Neural progenitor cell (in vitro differentiated cells): ENCODE data around the gene TDO2.

Experiments
- EZH2 ChIP-seq: fragments of 200-600 bp; sonication (generic); IDR thresholded peaks from 2 replicates; pipeline ENCODE4 v1.6.1; 2017; ENCODE audit warnings: antibody characterized with exemption, mild to moderate bottlenecking, moderate library complexity
- EZH2phosphoT487 ChIP-seq: fragments of 200-600 bp; sonication (generic); IDR thresholded peaks from 2 replicates; pipeline ENCODE4 v1.6.1; 2017; ENCODE audit warnings: antibody characterized with exemption
- TF ChIP-seq, protein P1 (sequence below): fragments of 200-600 bp; sonication (generic); IDR thresholded peaks from 2 replicates; pipeline ENCODE4 v1.5.1; 2017; ENCODE audit warnings: antibody characterized with exemption, mild to moderate bottlenecking

DNA sequence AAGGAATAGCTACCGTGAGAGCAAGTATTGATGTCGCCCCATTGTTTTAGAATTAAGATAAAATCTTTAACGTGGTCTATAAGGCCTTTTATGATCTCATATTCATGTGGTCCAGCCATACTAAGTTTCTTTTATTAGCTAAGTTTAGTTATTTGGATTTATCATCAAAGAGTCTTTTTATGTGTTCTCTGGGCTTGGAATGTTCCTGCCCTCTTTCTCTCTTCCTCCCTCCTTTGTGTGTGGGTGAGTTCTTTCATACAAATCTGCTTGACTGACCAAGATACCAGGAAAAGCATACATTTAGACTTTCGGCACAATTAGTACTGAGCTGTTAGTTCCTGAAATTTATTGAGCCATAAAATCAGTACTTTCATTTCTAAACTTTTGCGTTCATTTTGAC, 11.3 kb downstream of the TDO2 start:
- TF ChIP-seq, protein P1, sequence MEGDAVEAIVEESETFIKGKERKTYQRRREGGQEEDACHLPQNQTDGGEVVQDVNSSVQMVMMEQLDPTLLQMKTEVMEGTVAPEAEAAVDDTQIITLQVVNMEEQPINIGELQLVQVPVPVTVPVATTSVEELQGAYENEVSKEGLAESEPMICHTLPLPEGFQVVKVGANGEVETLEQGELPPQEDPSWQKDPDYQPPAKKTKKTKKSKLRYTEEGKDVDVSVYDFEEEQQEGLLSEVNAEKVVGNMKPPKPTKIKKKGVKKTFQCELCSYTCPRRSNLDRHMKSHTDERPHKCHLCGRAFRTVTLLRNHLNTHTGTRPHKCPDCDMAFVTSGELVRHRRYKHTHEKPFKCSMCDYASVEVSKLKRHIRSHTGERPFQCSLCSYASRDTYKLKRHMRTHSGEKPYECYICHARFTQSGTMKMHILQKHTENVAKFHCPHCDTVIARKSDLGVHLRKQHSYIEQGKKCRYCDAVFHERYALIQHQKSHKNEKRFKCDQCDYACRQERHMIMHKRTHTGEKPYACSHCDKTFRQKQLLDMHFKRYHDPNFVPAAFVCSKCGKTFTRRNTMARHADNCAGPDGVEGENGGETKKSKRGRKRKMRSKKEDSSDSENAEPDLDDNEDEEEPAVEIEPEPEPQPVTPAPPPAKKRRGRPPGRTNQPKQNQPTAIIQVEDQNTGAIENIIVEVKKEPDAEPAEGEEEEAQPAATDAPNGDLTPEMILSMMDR, result no peak
- no peak for TF ChIP-seq EZH2phosphoT487
- TF ChIP-seq EZH2, result no peak
